H9 (cell line): ENCODE data around the gene GRIK1. TPM values are rescaled to one million over a fixed set of nuclear protein-coding genes. Genes with fewer than 3 reads are reported as not detected.

Source experiments
- DNase-seq: peaks from one replicate; pipeline ENCODE4 v3.0.0-alpha.2; 2017
- H2AFZ ChIP-seq: one replicate; pipeline ENCODE4 v1.6.1; 2013; ENCODE audit warnings: mild to moderate bottlenecking, low read length, control low read depth, moderate library complexity
- H2AK5ac ChIP-seq: 2 replicates; pipeline ENCODE4 v1.6.1; 2013; ENCODE audit warnings: low read length, control low read depth, mixed read lengths; ENCODE audit not compliant: insufficient read length
- H2BK120ac ChIP-seq: one replicate; pipeline ENCODE4 v1.6.1; 2013; ENCODE audit warnings: low read depth, mild to moderate bottlenecking, low read length, control low read depth, inconsistent platforms; ENCODE audit not compliant: poor library complexity, severe bottlenecking
- H2BK12ac ChIP-seq: 2 replicates; pipeline ENCODE4 v1.6.1; 2013; ENCODE audit warnings: low read length, control low read depth, mixed read lengths, low read depth; ENCODE audit not compliant: insufficient read length
- H2BK15ac ChIP-seq: 2 replicates; pipeline ENCODE4 v1.6.1; 2013; ENCODE audit warnings: low read depth, low read length, control low read depth
- H2BK20ac ChIP-seq: one replicate; pipeline ENCODE4 v1.6.1; 2013; ENCODE audit warnings: low read depth, mild to moderate bottlenecking, low read length, control low read depth, inconsistent platforms; ENCODE audit not compliant: poor library complexity, severe bottlenecking
- H2BK5ac ChIP-seq: 2 replicates; pipeline ENCODE4 v1.6.1; 2013; ENCODE audit warnings: low read length, control low read depth, mixed read lengths; ENCODE audit not compliant: insufficient read length
- H3K14ac ChIP-seq: 2 replicates; pipeline ENCODE4 v1.6.1; 2013; ENCODE audit warnings: low read length, control low read depth; ENCODE audit not compliant: insufficient read depth
- H3K18ac ChIP-seq: 2 replicates; pipeline ENCODE4 v1.6.1; 2013; ENCODE audit warnings: low read depth, mild to moderate bottlenecking, mixed read lengths, low read length, control low read depth; ENCODE audit not compliant: insufficient read length
- H3K23ac ChIP-seq: 2 replicates; pipeline ENCODE4 v1.6.1; 2013; ENCODE audit warnings: low read length, control low read depth, mixed read lengths, low read depth; ENCODE audit not compliant: insufficient read length
- H3K23me2 ChIP-seq: 2 replicates; pipeline ENCODE4 v1.6.1; 2013; ENCODE audit warnings: low read depth, mild to moderate bottlenecking, mixed read lengths, low read length, control low read depth; ENCODE audit not compliant: insufficient read length, poor library complexity, severe bottlenecking
- H3K27ac ChIP-seq: 2 replicates; pipeline ENCODE4 v1.5.1; 2013; ENCODE audit warnings: low read length, control low read depth, mixed read lengths, low read depth; ENCODE audit not compliant: insufficient read length
- H3K27me3 ChIP-seq: 2 replicates; pipeline ENCODE4 v1.6.1; 2013; ENCODE audit warnings: low read length, control low read depth, inconsistent platforms; ENCODE audit not compliant: insufficient read depth
- H3K4ac ChIP-seq: 2 replicates; pipeline ENCODE4 v1.6.1; 2013; ENCODE audit warnings: low read depth, mild to moderate bottlenecking, control low read depth, inconsistent platforms, low read length, moderate library complexity
- H3K4me1 ChIP-seq: 2 replicates; pipeline ENCODE4 v1.6.1; 2013; ENCODE audit warnings: low read length, control low read depth, inconsistent platforms; ENCODE audit not compliant: insufficient read depth
- H3K4me2 ChIP-seq: 2 replicates; pipeline ENCODE4 v1.6.1; 2013; ENCODE audit warnings: low read length, control low read depth, mixed read lengths; ENCODE audit not compliant: insufficient read length, insufficient read depth
- H3K56ac ChIP-seq: 2 replicates; pipeline ENCODE4 v1.6.1; 2013; ENCODE audit warnings: low read depth, mild to moderate bottlenecking, mixed read lengths, low read length, control low read depth; ENCODE audit not compliant: insufficient read length
- H3K79me1 ChIP-seq: 2 replicates; pipeline ENCODE4 v1.6.1; 2013; ENCODE audit warnings: low read depth, mild to moderate bottlenecking, moderate library complexity, low read length, control low read depth, inconsistent platforms; ENCODE audit not compliant: insufficient read depth, poor library complexity, severe bottlenecking
- H3K79me2 ChIP-seq: 2 replicates; pipeline ENCODE4 v1.6.1; 2013; ENCODE audit warnings: low read length, control low read depth, inconsistent platforms; ENCODE audit not compliant: insufficient read depth
- H3K9ac ChIP-seq: 2 replicates; pipeline ENCODE4 v1.6.1; 2013; ENCODE audit warnings: low read length, control low read depth, mixed read lengths; ENCODE audit not compliant: insufficient read length; ENCODE audit errors: extremely low read depth
- H3K9me3 ChIP-seq: one replicate; pipeline ENCODE4 v1.6.1; 2013; ENCODE audit warnings: low read depth, low read length, inconsistent platforms; ENCODE audit not compliant: control insufficient read depth
- H3T11ph ChIP-seq: one replicate; pipeline ENCODE4 v1.6.1; 2013; ENCODE audit warnings: mild to moderate bottlenecking, low read length, control low read depth, inconsistent platforms
- H4K20me1 ChIP-seq: one replicate; pipeline ENCODE4 v1.6.1; 2013; ENCODE audit not compliant: control insufficient read depth, insufficient read length, insufficient read depth
- H4K5ac ChIP-seq: 2 replicates; pipeline ENCODE4 v1.6.1; 2013; ENCODE audit warnings: low read depth, mild to moderate bottlenecking, mixed read lengths, low read length, control low read depth; ENCODE audit not compliant: insufficient read length
- H4K8ac ChIP-seq: replicated peaks from 2 replicates; pipeline ENCODE4 v1.6.1; 2013; ENCODE audit warnings: low read length, control low read depth, mixed read lengths, low read depth; ENCODE audit not compliant: insufficient read length
- H4K91ac ChIP-seq: 2 replicates; pipeline ENCODE4 v1.6.1; 2013; ENCODE audit warnings: low read depth, mild to moderate bottlenecking, moderate library complexity, mixed read lengths, low read length, control low read depth; ENCODE audit not compliant: insufficient read length
- H3K27ac Mint-ChIP-seq, 3 experiments: 2 replicates in 2 of 3; 3 replicates in 1 of 3; pipeline ENCODE4 v1.8.0; 2020 to 2021; ENCODE audit warnings: mixed read lengths in 3 of 3, mild to moderate bottlenecking in 1 of 3, moderate library complexity in 1 of 3
- H3K27me3 Mint-ChIP-seq: 2 replicates; pipeline ENCODE4 v1.8.0; 2021; ENCODE audit warnings: low read depth, mild to moderate bottlenecking, moderate library complexity, mixed read lengths
- H3K36me3 Mint-ChIP-seq, 3 experiments: 2 replicates in 2 of 3; 3 replicates in 1 of 3; pipeline ENCODE4 v1.8.0; 2020 to 2021; ENCODE audit warnings: low read depth in 3 of 3, mixed read lengths in 3 of 3; ENCODE audit not compliant: insufficient read depth in 1 of 3
- H3K4me1 Mint-ChIP-seq, 2 experiments: 2 replicates each; pipeline ENCODE4 v1.8.0; 2020; ENCODE audit warnings: mixed read lengths in 2 of 2
- H3K4me3 Mint-ChIP-seq, 2 experiments: 2 replicates in 1 of 2; 3 replicates in 1 of 2; pipeline ENCODE4 v1.8.0; 2020 to 2021; ENCODE audit warnings: mild to moderate bottlenecking in 2 of 2, mixed read lengths in 2 of 2, moderate library complexity in 1 of 2
- H3K9me3 Mint-ChIP-seq, 2 experiments: 2 replicates in 1 of 2; 3 replicates in 1 of 2; pipeline ENCODE4 v1.8.0; 2020; ENCODE audit warnings: mild to moderate bottlenecking in 2 of 2, mixed read lengths in 2 of 2, moderate library complexity in 1 of 2
- CTCF ChIP-seq: fragments of 200-600 bp; sonication (generic); conservative IDR thresholded peaks from 3 replicates; pipeline ENCODE4 v1.8.0; 2021; ENCODE audit warnings: antibody characterized with exemption, mild to moderate bottlenecking
- WGBS: extraction: QIAGEN DNeasy Blood & Tissue Kit; methylation state at CpG from one replicate; pipeline ENCODE4 v1.1.7; 2013; ENCODE audit warnings: missing lambda C conversion rate, low lambda C conversion rate, mixed read lengths; ENCODE audit not compliant: insufficient read length; ENCODE audit errors: extremely low coverage; 5-methylcytosine and 5-hydroxymethylcytosine counted together
- total RNA-seq: library from RNA; stranded (reverse); gene quantifications from 2 replicates; pipeline ENCODE4 v1.2.1, GENCODE V29; 2021

The GRIK1 gene
- total RNA-seq, 1 experiment from 2014 or later: not detected

DNA sequence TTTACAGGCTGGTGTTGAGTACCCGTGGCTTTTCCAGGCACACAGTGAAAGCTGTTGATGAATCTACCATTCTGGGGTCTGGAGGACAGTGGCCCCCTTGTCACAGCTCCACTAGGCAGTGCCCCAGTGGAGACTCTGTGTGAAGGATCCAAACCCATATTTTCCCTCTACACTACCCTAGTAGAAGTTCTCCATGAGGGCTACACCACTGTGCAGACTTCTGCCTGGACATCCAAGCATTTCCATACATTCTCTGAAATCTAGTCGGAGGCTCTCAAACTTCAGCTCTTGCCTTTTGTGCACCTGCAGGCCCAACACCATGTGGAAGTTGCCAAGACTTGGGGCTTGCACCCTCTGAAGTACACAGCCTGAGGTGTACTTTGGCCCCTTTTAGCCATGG, 413.3 kb downstream of the GRIK1 start:
- Histone ChIP-seq H3K79me1 (no peaks in the 10 kb centered on the region), H2BK12ac (no peak overlapping the region), H3K4me1 (no peaks in the 10 kb centered on the region), H3K23ac (no peak overlapping the region), H4K5ac (no peak overlapping the region), H3K79me2 (no peaks in the 10 kb centered on the region), H3T11ph (no peak overlapping the region), H3K27ac (no peak overlapping the region), H2AK5ac (no peak overlapping the region), H3K14ac (no peak overlapping the region), H3K9me3 (no peaks in the 10 kb centered on the region), H3K27me3 (no peaks in the 10 kb centered on the region), H2BK15ac (no peak overlapping the region), H3K9ac (no peak overlapping the region), H3K4ac (no peak overlapping the region), H3K4me2 (no peak overlapping the region), H4K20me1 (no peaks in the 10 kb centered on the region), H3K18ac (no peak overlapping the region), H2BK20ac (no peak overlapping the region), H4K8ac (no peak overlapping the region), H4K91ac (no peak overlapping the region), H2BK120ac (no peak overlapping the region), H2BK5ac (no peak overlapping the region), H2AFZ (no peak overlapping the region), H3K56ac (no peak overlapping the region), H3K23me2 (no peaks in the 10 kb centered on the region)
- Mint-ChIP-seq H3K4me3 (no peak overlapping the region), H3K36me3 (peaks cover 20 to 26% (median 23%) of the 10 kb centered on the region in 3 experiments; a peak in 6 of 7 replicates), H3K9me3 (peaks cover 24 to 31% of the 10 kb centered on the region in 2 experiments), H3K4me1 (no peaks in the 10 kb centered on the region), H3K27ac (no peak overlapping the region), H3K27me3 (no peaks in the 10 kb centered on the region; the same call in 1 of the 2 replicates)
- no CpG with 5 or more reads among the region's 2 CpGs for WGBS
- no peak for TF ChIP-seq CTCF
- no peak for DNase-seq
